HG02763 (cell line): Measurements from ENCODE around the gene KCNQ2.

ENCODE experiments used
- ATAC-seq: cut with Tn5 transposase; IDR thresholded peaks from one replicate; pipeline ENCODE4 v1.9.1; 2021; ENCODE audit warnings: mild to moderate bottlenecking, moderate library complexity; ENCODE audit not compliant: unreplicated experiment

Gene KCNQ2

DNA sequence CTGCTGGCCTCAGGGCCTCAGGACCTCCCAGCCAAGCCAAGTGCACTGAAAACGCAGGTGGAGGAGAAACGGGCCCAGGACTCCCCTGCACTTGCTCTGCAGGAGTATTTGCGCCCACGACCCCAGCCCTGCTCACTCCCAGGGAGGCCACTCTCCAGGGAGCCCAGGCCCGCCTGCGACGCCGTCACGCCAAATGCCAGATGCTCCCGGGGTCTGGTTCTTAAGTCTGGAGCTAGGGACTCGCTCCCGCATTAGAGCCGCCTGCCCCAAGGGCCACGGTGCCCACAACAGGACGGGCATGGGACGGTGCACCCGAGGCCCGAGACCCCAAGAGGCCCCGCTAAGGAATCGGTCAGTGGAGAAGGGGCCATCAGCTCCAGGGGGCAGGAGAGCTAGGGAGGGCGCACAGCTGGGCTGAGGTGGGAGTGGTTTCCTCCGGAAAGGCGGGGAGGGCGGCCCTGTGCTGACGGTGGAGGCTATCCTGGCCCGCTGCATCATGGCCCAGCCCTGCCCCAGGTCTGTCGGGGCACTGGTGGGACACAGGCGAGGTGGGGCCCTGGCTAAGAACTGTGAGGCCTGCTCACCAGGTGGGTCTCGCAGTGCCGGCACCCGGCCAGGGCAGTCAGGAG is 67.2 kb downstream of the KCNQ2 start:
- ATAC-seq, result no peak

DNA sequence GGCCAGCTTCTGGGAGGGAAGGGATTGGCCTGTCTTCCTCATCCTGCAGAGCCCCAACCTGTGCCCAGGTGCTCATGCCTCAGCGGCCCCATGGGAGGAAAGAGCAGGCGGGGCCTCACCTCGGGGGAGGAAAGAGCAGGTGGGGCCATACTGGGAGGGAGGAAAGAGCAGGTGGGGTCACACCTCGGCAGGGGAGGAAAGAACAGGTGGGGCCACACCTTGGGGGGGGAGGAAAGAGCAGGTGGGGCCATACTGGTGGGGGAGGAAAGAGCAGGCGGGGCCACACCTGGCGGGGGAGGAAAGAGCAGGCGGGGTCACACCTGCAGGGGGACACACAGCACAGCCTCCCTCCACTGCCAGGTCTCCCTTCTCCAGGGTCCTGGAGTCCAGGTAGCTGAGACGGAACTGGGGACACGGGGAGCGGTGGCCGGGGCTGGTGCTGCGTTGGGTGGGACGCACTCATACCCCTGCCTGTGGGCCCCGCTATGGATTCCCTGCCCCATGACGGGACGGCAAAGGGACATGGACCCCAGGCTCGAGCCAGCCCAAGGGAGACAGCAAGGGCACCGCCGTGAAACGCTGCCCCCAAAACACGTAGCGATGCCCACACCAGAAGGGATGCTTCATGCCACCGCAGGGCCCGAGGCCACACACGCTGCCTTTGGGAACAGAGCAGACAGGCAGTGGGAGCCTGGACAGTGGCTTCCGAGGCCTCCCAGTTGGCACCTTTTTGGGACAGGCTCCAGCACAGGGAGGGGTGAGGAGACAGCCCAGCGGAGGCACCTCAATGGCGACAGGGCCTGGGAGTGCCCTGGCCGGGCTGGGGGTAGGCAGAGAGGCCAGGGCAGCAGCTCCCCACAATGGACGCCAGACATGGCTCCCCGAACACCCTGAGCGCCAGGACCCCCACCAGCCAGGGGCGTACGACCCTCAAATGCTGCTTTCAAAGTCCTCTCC is 68.0 kb downstream of the KCNQ2 start:
- ATAC-seq, result no peak

DNA sequence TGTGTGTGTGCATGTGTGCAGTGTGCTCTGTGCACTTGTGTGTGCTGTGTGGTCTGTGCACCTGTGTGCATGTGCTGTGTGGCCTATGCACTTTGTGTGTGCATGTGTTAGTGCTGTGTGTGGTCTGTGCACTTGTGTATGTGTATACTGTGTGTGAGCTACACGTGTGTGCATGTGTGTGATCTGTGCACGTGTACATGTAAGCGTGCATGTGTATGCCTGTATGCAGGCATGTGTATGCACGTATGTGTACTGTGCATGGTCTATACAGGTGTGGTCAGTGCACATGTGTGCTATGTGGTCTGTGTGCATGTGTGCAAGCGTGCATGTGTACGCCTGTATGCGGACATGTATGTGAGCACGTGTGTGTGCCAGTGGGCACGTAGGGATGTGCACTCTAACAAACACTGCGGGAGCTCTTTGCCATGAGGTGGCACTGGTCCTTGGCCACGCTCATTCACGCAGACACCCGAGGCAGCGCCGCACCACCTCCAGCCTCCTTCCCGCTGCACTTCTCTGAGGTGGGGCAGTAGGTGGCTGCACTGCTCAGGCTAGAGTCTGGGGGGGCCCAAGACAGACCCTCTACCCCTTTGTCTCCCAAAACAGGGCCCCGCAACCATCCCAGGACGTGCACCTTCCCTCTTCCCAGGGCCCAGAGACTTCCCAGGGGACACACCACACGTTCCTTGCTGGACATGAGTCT is 68.9 kb downstream of the KCNQ2 start:
- no peak for ATAC-seq

DNA sequence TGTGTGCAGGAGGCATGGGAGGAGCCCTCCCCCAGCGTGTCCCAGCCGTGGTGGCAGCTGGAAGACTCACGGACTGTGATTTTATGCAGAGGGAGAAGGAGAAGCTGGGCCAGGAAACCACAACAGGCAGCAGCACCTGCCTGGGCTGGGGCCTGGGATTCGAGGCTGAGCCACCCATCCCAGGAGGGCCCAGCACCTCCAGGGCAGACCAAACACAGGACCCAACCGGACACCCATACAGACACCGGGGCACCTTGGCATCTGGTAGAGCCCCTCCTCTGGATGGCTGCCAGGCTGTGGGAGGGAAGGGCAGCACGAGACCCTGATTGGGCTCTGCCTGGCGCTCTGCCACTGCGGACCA is 69.6 kb downstream of the KCNQ2 start:
- ATAC-seq, result no peak

DNA sequence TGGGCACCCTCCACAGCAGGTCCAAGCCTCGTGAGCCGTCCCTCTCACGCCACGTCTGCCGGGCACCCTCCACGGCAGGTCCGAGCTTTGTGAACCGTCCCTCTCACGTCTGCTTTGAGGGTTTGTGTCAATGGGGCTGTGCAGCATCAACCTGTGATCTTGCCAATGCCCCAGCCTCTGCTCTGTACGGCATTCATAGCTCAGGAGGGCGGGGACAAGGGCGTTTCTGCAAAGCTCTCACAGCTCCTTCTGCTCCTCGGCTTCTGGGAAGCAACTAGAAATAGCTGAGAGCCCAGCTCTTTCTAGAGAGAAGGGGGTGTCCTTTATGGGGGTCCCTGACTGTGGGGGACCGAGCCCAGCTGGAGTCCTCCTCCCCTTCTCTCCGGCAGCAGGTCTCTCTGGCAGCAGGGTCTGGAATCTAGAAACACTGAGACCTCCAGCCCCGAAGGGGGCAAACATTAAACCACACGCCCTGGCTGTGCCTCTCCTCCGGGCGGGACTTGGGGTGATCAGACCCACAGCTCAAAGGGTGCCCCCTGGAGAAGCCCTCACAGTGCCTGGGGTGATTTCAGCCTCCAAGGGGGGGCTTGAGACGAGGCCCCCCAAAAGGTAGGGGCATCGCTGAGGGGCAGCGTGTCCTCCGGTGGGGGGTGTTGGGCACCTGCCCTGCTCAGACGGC is 70.1 kb downstream of the KCNQ2 start:
- no peak for ATAC-seq

DNA sequence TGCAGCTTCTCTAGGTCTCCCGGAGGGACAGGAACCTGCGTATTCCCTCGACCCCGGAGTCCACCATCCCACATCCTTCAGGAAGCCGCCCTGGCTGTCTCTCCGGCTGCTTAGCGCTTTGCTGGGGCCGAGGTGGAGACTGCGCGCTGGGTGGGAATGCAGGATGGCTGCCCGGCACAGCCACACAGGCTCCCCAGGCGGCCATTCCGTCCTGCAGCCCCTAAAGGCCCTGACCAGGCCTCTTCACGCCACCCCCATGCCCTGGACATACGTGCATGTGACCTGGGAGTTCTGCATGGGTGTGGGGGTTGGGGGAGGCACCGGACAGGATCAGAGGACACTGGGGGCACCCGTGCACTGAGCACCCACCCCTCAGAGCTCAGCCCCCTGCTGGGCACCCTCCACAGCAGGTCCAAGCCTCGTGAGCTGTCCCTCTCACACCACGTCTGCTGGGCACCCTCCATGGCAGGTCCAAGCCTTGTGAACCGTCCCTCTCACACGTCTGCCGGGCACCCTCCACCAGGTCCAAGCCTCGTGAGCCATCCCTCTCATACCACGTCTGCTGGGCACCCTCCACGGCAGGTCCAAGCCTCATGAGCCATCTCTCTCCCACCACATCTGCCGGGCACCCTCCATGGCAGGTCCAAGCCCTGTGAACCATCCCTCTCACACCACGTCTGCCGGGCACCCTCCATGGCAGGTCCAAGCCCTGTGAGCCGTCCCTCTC is 70.9 kb downstream of the KCNQ2 start:
- ATAC-seq, result no peak

DNA sequence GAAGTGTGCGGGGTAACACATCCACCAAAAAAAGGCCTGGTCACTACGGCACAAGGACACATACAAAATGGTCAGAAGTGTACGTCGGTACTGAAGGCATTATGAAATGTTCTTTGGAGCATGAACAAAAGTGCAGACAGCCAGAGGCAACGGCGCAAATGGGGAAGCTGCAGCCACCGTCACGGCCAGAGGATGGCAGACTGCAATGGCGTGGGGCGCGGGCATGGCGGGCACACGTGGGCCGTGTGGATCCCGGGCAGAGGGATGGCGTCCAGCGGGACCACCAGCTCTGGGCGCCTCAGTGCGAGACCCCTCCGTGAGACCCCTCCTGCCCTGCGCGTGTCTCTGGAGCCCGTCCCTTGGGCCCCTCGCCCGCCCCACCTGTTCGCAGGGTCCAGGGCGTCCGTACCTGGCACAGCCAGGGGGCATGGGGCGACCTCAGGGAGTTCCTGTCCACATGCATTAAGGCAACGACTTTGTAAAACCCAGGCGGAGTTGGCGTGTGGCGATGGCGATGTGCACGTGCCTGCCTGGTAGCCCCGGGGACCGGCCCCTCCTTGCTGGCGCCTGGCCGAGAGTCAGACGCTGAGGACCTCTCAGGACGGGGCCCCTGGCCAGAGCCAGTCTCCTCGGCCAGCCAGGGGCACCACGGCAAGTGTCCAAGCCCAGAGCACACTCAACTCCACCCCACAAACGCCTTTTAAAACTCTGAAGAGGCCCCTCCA is 71.8 kb downstream of the KCNQ2 start:
- ATAC-seq, result no peak

DNA sequence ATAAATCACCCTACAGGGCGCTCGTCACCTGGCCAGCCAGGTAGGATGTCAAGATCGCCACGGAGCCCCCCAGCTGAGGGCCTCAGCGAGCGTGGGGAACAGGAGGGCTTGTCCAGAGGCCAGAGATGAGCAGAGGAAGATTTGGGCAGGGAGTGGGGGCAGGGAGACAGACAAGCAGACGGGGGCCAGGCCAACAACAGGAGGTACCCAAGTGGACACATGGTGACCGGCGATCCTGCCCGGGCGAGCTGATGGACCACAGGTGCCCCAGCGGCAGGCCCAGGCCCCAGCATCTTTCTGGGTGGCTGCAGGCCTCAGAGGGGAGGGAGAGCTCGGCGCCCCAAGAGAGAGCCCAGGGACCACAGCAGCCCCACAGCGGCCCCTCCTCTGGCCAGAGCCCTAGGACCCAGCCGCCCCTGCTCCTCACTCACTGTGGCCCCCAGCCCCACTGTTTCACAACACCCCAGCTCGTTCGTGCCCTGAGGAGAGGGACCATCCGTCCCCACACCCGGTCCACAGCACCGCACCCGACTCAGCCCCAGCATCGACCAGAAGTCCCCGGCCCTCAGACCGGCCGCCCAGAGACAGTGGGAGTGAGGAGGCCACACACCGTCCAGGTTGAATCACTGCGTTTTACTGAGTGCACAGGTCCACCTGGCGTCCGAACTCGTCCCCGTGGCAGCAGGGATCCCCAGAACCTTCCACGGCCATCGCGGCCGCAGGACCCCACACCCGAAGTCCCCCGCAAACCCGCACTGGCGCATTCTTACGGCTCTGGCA is 72.7 kb downstream of the KCNQ2 start:
- ATAC-seq, result no peak

DNA sequence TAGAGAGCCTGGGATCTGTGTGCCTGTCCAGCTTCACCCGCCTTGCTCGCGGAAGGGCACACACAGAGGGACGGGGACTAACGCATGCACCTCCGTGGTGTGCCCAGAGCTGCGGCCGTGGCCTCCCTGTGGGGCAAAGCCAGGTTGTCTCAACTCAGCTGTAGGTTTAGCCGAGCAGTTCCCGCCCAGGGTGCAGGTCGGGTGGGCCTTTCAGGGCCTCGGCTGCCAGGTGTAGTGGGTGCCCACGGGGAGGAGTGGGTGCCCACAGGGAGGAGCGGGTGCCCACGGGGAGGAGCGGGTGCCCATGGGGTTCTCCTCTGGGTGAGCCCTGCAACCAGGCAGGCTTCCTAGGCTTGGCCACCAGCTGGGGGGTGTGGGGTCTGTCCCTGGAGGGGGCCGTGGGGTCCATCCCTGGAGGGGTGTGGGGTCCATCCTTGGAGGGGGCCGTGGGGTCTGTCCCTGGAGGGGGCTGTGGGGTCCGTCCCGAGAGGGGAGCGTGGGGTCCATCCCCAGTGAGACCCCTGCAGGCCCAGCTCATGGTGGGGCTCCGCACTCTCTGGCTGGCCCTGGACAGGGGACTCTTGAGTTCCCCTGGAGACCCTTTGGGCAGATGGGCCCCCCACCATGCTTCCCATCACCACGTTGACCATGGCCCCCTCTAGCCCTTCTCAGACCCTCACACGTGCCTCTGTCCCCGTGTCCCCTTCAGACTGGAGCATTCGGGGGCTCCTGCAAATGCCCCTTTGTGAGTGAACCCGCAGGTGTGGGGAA is 73.5 kb downstream of the KCNQ2 start:
- no peak for ATAC-seq

DNA sequence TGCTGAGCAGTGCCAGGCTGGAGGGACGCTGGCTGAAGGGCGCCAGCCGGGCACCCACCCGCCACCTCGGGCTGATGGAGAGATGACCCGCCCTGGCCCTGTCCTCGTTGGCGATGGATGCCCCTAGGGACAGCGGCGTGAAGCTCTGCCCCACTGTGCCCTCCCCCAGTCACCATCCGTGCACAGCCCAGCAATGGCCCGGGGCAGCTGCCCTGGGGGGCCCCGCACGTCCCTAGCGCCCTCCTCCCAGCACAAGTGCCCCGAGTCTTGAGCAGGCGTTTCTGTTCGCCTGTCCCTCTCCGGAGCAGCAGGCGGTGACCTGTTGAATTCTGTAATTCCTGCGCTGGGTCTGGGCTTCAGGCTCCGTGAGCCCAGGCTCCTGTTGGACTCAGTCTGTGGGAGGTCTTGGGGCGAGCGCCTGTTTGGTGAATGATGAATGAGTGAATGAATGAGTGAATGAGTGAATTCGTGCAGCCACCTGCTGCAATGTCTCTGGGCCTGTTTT is 74.5 kb downstream of the KCNQ2 start:
- ATAC-seq, result no peak

DNA sequence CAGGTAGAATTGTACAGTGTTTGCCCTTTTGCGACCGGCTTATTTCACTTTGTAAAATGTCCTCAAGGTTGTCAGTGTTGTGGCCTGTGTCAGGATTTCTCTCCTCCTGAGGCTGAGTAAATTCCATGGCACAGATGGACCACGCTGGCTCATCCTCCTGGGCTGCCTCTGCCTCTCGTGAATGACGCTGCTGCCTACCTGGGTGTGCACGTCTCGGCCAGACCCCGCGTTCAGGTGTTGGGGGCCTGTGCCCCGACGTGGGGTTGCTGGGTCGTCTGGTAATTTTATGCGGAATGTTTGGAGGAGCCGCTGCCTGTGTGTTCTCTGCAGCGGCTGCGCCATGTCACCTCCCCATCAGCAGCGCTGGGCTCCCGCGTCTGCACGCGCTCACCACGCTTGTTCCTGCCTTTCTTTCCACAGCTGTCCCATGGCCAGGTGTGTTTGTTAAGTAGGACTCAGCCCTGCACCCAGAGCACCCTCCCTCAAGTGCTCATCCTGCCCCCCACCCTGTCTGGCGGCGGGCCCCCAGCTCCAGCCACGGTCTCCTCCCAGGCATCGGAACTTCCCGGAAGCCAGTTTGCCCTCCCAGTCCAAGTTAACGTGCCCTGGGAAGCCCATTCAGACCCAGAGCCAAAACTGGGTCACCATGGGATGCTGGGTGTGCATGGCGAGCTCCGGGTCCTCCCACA is 75.2 kb downstream of the KCNQ2 start:
- no peak for ATAC-seq

DNA sequence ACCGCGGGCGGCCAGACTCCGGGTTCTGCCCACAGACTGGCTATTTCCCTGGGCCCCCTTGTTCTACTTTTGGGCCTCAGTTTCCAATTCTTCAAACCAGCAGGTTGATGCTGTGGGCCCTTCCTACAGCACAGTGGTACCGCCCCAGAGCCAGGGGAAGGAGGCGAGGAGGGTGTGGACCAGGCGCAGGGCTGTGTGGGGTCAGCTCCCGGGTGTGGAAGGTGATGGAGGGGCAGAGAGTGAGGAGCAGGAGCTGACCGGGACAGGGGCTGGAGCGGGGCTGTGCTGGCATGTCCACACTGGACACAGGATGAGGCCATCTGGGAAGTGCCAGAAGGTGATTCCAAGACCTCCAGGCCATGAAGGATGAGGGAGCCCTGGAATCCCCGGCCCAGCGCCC is 76.2 kb downstream of the KCNQ2 start:
- no peak for ATAC-seq

DNA sequence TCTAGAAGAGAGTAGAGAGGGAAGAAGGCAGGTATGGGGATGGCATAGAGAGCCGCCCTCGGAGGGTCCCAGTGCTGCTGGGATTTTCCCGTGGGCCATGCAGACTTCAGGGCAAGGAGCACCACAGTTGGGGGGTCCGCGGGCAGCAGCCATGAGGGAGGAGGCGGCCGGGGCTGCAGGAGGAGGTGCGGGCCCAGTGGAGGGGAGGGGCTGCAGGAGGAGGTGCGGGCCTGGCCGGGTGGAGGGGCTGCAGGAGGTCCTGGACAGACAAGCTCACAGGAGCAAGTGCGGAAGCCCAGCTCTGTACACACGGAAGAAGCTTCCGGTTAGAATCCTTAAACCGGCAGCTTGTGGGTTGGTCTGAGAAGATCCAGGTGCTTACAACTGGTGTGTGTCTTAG is 76.7 kb downstream of the KCNQ2 start:
- ATAC-seq, result no peak

DNA sequence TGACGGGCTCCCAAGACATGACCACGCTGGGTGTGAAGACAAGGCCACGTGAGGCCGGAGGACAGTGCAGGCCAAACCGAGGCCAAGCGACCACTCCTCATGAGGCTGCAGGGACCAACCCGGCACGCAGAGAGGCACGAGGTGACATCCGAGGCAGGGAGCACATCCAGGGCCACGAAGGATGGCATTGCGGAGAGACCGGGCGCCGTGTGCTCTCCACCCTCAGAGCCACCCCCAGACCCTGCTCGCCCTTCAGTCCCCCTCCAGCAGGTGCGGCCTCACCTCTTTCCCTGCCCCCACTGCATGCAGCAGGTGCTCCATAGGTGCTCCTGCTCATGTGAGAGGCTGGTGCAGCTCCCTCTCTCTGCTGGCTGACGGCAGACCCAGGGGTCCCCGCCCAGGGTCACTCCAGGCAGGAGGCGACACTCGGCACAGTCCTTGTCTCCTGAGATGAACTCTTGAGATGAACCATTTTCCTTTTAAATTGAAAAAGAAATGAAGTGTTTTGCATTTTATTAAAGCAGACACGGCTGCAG is 77.5 kb downstream of the KCNQ2 start:
- no peak for ATAC-seq

DNA sequence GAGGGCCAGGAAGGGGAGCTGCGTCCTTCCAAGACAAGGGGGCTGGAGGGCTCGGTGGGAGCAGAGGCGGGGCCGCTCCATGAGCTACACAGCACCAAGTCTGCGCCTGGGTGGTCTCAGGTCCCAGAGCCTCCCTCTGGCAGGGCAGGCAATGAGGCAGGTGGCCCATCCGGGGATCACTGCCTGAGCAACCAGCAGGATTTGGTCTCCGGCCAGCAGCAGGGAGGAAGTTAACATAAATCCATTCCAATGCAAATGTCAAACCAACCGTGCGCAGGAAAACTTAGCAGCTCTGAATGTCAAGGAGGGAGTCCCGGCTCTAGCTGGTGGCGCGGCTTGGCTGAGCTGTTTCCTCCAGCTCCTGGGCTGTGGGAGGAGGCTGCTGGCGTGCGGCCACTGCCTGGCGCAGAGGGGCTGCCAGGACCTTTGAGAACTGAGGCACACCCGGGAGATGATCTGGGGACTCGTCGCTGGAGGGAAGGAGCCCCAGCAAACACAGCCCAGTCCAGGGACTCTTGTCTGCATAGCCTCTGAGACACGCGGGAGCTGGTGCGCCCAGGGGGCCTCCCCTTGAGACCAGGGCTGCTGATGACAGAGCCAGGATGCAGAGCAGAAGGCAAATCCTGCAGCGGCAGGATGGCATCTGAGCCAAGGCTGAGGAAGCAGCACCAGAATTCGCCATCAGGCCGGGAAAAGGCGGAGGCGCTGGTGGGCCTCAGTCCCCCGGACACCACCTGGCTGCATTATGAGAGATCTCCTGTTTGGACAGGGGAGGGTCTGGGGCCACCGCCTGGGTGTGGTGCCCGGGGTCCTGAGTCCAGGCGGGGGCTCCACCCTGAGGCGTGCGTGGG is 78.2 kb downstream of the KCNQ2 start:
- ATAC-seq, result no peak

DNA sequence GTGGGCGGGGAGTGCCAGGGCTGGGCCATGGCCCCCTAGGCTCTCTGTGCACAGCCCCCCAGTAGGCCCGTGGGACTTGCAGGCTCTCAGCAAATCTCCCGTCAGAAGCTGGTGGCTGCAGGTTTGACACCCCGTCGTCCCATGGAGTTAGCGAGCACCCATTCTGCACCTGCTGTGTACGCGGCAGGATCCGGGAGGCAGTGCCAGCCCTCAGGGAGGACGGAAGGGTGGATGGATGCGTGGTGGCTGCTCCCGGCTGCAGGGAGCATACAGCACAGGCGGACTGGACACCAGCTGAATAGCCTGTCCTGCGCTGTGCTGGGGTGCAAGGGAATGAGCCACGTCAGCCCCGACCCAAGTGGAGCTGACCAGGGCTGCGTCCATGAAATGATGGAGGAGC is 78.9 kb downstream of the KCNQ2 start:
- no peak for ATAC-seq
